A673 (cell line): ENCODE measurements around the gene STRA8.

Source experiments
- CTCF ChIP-seq: fragments of 300-800, 200-600 bp; sonication (generic); conservative IDR thresholded peaks from 2 replicates; pipeline ENCODE4 v1.5.1; 2017; ENCODE audit warnings: low read depth, mild to moderate bottlenecking, antibody characterized with exemption, low read length, moderate library complexity, mixed read lengths
- EZH2 ChIP-seq: fragments of 200-600 bp; sonication (generic); IDR thresholded peaks from 2 replicates; pipeline ENCODE4 v1.6.1; 2017; ENCODE audit warnings: borderline replicate concordance, low read depth, mild to moderate bottlenecking, mixed read lengths, antibody characterized with exemption, low read length; ENCODE audit not compliant: poor library complexity, severe bottlenecking

GRCh38 chr7:135184254-135184841 is 49.3 kb upstream of the STRA8 start:
- TF ChIP-seq CTCF: no peak
- TF ChIP-seq EZH2: no peak
